Inflammatory macrophage (primary cell): ENCODE measurements around the gene ZNF429.
A peak's percentile ranks its signal among the peaks of the same experiment; 100 is the strongest.
"Not testable (repeated sequence)": the region's sequence is repeated elsewhere in the genome, so short reads cannot be mapped to it uniquely, and the experiment has no call there.

Experiments used
- DNase-seq, 2 donors: peaks; one replicate each; pipeline ENCODE4 v3.0.0-alpha.2; 2020 to 2022
- total RNA-seq, 18 experiments: gene quantifications; one replicate each; lab custom pipeline; 2026; ENCODE audit warnings: mixed read lengths in 6 of 18, inconsistent platforms in 2 of 18; lab: John Stamatoyannopoulos, UW

ZNF429 gene
- total RNA-seq: 1.8 to 13.5 (median 6.0) reads per million in 18 experiments

DNA sequence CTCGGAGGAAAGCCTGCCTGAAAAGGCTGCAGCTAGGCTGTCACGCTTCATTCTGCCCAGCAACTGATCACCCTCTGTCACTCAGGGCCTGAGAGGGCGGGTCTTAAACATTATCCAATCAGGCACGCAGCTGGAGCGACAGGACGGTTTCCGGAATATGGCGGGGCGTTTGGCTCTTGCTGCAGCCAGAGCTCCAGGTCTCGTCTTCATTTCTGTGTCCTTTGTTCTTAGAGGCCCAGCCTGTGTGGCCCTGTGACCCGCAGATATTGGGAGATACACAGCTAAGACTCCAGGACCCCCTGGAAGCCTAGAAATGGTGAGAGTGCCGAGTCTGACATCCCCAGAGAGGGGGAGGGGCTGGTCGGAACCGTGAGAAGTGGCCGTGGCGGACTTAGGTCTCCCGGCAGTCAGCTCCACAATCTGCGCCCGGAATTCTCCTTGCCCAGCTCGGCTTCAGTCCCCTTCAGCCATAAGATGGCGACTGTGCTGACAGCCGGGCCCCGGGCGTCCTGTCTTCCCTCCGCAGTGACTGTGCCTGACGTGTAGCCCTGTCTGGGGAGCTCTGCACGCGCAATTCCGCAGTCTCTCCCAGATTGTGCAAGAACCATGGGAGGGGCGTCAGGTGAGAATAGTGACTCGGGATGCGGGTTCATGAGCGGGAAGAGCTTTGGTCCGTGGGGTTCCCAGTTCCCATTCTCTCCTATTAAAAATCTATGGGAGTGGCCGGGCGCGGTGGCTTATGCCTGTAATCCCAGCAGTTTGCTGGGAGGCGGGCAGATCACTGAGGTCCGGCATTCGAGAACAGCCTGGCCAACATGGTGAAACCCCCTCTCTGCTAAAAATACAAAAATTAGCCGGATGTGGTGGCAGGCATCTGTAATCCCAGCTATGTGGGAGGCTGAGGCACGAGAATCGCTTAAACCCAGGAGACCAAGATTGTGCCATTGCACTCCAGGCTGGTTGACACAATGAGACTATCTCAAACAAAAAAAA lies at the start of gene ZNF429:
ZNF429 (plus strand) TSS at position 144 of the 993 bp plus-strand sequence; CDS start at position 314, 170 bp downstream.
- peak; percentile 95 to 96 for DNase-seq

DNA sequence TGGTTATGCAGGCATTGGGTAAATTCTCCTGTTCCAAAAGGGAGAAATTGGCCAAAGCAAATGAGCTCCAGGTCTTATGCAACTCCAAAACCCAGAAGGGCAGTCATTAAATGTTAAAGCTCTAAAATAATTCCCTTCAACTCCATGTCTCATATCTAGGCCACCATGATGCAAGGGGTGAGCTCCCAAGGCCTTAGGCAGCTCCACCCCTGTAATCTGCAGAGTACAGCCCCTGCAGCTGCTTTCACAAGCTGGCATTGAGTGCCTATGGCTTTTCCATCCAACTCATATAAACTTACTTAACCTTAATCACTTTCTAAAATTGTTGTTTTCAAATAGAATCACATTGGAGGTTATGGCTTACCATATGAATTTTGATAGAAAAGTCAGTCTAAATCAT lies 44.7 kb upstream of the ZNF429 start:
- no peak for DNase-seq

DNA sequence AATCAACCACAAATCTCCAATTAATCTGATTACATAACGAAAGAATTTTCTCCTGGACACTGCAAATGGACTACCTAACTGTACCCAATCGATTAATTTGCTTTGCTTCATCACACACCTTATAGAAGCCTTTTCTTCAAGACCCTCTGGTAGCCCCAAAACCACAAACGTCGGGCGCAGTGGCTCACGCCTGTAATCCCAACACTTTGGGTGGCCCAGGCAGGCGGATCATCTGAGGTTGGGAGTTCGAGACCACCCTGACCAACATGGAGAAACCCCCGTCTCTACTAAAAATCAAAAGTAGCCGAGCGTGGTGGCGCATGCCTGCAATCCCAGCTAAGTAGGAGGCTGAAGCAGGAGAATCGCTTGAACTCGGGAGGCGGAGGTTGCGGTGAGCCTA lies 42.9 kb upstream of the ZNF429 start:
- DNase-seq: no peak

DNA sequence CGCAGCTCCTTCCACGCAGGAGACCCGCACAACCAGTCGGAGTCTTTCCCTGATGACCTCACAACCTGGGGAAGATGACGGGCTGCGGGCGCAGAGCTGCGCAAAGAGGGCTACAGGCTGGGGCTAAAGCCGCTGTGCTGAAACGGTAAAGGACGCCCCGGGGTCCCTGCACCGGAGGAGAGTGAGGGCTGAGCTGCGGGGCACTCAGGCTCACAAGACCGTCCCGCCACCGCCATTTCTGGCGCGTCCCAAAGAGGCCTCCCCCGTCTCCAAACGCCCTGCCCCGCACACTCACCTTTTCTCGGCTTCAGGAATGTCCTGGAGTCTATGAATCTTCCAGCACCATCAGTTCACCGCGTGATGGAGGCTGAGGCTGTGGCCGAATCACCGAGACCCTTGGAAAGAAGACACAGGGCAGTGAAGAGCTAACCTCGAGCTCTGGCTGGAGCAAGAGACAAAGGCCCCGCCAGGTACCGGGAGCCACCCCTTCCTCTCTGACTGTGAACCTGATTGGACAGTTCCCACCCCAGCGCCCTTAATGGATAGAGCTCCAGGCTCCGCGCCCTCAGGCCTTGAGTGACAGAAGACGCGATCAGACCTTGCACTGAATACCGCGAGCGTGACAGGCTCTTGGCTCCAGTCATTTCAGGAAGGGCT lies 41.8 kb upstream of the ZNF429 start:
- no peak for DNase-seq

DNA sequence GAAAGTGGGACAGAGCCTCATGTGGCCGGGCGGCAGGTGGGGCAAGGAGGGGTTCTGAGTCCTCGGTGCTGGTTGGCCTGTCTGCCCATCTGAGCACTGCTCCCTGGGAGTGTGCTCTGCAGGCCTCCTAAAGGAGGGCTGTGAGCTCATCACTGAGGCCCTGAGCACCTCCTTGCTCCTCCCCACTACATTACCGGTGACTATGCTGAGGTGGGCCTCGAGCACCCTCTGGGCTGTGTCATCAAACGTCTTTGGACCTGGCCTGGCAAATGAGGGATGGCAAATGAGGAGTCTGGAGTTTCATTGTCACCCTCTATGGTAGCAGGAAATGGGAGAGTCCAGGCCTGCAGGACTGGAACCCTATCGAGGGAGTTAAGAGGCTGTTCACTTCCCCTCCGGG lies 38.8 kb upstream of the ZNF429 start:
- no peak for DNase-seq

DNA sequence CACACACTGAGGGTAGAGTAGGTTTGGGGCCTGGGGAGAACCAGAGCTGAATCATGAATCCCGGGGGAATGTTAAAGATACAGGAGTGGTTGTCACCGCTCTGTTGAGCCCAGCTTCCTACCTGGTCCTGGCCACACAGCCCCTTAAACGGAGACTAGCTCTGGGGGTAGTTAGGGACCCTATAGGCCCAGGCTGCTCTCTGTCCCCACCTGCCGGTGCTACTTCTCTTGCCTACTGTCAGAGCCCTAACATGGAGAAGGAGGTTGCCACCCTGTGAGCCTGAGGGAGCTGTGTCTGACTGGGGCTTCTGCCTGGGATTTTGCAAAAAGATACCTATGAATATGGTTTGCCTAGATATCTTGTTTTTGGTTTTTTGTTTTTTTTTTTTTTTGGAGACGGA lies 36.6 kb upstream of the ZNF429 start:
- no peak for DNase-seq

DNA sequence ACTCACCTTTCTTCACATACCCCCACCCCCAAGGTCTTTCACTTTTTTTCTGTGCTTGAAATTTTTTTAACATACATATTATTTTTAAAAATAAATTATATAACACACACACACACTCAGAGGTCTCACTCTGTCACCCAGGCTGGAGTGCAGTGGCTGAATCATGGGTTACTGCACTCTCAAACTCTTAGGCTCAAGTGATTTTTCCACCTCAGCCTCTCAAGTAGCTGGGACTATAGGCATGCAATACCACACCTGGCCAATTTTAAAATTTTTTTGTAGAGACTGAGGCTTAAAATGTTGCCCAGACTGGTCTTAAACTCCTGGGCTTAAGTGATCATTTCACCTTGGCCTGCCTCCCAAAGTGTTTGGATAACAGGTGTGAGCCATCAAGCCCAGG lies 32.9 kb upstream of the ZNF429 start:
- no peak for DNase-seq

DNA sequence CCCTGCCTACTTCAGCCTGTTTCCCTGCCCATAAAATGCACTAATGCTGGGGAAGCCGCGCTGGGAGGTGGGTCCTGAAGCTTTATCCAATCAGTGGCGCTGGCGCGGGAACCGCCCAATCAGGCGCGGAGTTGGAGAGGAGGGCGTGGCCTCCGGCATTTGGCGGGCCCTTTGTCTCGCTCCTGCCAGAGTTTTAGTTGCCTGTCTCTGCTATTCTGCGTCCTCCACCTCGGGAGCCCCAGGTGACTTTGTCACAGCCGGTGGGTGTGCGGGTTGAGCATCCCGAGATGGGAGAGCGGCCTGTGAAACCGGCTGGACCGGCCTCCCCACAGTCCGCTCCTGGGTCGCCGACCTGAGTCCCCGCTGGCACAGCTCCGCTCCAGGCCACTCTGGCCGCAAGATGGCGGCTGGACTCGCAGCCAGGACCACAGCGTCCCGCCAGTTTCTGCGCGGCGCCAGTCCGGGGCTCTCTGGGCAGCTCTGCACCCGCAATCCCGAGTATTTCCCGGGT lies 30.7 kb upstream of the ZNF429 start:
- DNase-seq: peak; percentile 80 to 81

DNA sequence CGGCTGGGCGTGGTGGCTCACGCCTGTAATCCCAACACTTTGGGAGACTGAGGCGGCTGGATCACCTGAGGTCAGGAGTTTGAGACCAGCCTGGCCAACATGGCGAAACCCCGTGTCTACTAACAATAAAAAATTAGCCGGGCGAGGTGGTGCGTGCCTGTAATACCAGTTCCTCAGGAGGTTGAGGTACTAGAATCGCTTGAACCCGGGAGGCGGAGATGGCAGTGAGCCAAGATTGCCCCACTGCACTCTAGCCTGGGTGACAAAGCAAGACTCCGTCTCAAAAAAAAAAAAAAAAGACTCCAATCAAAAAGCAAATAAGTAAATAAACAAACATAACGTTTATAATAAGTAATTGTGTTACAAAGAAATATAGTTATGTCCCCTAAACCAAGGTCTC lies 23.0 kb upstream of the ZNF429 start:
- not testable (repeated sequence) for DNase-seq

DNA sequence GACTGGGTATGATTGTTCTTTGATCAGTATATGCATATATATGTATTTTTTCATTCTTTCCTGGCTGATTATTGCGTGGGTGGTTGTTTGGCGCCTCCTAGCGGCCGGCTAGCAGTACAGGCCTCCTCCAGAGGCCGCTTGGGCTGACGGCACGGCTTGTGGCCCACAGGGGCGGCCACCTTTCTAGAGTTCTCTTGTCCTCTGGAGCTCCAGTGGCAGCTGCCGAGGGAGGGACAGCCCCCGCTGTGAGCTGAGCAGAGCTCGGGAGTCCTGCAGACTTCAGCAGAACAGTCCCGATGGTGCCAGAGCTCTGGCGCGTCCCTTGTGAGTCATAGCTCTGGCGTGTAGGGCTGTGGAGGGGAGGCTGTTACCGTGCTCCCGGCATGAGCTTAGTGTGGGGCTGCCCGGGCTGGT lies 22.5 kb upstream of the ZNF429 start:
- peak; percentile 28 to 45 for DNase-seq

DNA sequence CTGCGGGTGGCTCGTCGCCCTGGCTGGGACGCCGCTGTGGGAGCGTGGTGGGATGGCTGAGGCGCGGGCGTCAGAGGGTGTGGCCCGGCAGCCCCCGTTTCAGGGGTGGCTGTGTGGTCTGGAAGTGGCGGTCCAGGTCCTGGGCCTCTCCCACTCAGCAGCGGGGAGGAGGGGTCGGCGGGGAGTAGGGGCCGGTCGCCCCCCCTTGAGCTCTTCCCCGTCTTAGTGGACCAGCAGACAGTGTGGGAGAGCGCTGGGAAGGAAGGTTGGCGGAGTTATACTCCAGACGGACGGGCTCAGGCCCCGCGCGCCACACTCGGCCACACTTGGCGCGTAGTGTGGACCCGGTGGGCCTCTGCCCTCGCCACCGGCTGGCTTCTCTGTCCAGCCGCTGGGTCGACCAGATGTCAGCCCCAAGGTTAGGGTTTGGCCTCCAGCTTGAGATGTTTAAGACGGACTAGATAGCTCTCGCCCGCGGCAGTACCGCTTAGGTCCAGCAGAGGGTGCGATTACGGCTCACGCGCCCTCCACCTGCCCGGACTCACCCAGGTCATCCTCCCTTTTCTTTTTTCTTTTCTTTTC lies 21.7 kb upstream of the ZNF429 start:
- peak in 1 of 2 donors; percentile 31 for DNase-seq

DNA sequence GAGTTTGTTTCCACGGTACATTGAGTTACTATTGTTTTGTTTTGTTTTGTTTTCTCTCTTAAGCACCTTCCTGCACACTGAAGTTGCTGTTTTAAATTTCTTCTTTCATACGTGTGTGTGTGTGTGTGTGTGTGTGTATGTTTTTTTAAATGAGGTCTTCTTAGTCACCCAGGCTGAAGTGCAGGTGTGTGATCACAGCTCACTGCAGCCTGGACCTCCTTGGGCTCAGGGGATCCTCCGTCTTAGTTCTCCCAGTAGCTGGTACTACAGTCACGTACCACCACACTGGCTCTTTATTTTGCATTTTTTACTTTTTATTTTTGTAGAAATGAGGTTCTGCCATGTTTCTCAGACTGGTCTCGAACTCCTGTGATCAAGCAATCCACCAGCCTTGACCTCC lies 20.8 kb upstream of the ZNF429 start:
- DNase-seq: no peak

DNA sequence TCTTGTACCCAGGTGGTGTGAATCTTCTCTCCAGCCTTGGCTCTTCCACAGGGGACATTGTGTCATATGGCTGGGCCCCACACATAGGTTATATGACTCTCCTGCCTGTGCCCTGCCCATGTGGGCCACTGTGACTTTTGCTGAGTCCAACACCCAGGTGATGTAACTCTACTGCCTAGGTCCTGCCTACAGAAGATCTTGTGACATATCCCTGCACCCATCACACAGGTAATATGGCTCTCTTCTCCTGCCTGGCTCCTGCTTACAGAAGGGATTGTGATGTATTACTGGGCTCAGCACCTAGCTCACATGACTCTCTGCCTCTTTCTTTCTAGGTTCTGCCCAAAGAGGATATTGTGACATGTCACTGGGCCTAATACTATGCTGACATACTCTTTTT lies 19.5 kb upstream of the ZNF429 start:
- no peak for DNase-seq

DNA sequence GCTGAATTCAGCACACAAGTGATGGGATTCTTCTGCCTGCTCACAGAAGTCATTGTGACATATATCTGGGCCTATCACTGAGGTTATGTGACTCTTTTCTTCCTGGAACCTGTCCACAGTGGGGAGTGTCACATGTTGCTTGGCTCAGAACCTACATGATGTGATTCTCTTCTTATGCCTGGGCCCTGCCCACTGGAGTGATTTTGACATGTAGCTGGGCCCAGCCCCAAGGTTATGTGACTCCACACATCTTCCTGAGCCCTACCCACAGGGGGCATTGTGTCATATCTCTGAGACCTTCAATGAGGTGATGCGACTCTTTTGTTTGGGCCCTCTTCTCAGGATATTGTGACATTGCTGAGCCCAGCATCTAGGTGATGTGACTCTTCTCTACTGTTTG lies 17.4 kb upstream of the ZNF429 start:
- no peak for DNase-seq

DNA sequence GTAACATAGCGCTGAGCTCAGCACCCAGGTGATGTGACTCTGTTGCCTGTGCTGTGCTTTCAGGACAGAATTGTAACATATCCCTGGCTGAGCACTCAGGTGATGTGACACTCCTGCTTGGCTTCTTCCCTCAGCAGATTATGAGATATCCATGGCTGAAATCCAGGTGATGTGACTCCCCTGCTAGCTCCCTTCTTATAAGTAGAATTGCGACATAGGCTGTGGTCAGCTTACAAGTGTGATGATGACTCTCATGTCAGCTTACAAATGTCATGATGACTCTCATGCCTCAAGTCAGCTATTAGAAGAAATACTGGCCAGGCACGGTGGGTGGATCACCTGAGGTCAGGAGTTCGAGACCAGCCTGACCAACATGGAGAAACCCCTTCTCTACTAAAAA lies 14.3 kb upstream of the ZNF429 start:
- DNase-seq: peak in 1 of 2 donors; percentile 6

DNA sequence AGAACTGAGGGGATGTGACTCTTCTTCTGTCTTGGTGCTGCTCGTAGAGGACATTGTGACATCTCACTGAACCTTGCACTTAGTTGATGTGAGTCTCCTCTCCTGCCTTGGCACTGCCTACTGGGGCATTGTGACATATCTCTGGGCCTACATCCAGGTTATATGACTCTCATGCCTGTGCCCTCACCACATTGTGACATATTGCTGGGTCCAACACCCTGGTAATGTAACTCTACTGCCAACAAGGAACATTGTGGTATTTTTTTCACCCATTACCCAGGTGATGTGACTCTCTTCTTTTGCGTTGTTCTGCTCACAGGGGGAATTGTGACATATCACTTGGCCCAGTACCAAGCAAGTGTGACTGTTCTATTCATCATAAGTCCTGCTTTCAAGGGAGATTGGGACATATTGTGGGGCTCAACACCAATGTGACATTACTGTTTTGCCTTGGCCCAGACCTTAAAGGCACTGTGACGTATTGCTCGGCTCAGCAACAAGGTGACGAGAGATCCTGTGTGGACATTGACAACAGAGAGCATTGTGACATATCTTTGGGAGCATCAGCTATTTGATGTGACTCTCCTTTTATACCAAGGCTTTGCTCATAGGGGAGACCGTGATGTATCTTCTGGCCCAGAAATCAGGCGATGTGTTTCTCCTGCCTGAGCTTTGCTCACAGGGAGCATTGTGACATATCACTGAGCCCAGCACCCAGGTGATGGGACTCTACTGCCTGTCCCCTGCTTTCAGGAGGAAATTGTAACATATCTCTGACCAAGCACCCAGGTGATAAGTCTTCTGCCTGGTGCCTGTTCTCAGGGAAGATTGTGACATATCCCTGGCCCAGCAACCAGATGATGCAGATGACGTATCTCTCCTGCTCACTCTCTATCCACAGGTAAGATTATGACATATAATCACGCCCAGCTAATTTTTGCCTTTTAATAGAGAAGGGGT lies 12.2 kb upstream of the ZNF429 start:
- DNase-seq: peak in 1 of 2 donors; percentile 5

DNA sequence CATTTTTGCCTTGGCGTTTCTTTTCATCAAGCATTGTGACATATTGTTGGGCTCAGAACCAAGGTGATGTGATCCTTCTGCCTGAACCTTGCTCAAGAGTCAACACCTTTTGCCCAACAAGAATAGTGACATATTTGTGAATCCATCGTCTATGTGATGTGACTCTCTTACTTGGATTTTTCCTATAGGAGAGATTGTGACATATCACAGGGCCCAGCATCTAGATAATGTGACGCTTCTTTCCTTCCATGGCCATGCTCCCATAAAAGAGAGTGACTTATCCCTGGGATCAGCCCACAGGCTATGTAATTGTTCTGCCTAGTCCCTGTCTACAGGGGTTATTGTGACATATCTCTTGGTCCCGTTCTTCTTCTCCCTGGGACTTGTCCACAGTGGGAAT lies 8.5 kb upstream of the ZNF429 start:
- no peak for DNase-seq

DNA sequence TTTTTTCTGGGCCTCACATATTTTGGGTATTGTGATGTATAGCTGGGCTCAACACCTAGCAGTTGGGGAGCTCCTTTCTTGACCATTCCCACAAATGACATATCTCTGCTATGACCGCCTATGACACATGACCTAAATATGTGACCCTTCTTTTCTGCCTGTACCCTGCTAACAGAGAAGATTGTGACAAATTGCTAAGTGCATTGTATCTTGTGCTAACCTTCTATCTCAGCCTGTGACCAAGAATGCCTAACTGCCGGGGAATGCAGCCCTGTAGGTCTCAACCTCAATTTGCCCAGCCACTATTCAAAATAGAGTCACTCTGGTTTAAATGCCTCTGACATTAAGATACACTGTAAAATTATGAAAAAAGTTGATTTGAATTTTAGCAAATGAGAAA lies 6.8 kb upstream of the ZNF429 start:
- DNase-seq: no peak

DNA sequence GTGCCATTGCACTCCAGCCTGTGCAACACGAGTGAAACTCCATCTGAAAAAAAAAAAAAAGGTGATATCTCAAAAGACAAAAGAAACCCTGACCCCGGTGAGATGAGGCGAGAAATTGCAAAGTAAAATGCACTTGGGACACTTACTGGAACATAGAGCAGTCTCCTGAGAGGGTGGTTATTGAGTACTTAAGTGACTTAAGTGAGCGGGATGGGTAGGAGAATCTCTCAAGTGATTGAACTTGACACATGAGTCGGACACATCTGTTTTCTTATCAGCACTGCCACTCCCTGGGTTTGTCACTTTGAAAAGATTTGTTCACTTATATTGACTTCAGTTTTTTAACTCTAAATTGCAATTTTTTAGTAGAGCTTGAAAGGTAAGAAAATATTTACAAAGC lies 2.8 kb downstream of the ZNF429 start:
- DNase-seq: no peak

DNA sequence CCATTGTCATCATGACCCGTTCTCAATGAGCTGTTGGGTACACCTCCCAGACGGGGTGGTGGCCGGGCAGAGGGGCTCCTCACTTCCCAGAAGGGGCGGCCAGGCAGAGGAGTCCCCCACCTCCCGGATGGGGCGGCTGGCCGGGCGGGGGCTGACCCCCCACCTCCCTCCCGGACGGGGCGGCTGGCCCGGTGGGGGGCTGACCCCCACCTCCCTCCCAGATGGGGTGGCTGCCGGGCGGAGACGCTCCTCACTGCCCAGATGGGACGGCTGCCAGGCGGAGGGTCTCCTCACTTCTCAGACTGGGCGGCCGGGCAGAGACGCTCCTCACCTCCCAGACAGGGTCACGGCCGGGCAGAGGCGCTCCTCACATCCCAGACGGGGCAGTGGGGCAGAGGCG lies 5.7 kb downstream of the ZNF429 start:
- DNase-seq: not testable (repeated sequence)

DNA sequence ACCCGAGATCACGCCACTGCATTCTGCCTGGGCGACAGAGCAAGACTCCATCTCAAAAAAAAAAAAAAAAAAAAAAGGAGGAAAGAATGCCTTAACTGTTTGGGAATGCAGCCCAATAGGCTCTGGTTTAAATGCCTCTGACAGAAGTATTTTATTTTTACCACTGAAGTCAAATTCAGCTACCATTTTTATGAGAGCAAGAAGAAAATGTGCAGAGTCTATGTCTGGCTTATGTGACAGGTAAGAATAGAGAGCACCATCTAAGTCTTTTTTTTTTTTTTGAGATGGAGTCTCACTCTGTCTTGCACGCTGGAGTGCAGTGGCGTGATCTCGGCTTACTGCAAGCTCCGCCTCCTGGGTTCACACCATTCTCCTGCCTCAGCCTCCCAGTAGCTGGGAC lies 7.2 kb downstream of the ZNF429 start:
- not testable (repeated sequence) for DNase-seq

DNA sequence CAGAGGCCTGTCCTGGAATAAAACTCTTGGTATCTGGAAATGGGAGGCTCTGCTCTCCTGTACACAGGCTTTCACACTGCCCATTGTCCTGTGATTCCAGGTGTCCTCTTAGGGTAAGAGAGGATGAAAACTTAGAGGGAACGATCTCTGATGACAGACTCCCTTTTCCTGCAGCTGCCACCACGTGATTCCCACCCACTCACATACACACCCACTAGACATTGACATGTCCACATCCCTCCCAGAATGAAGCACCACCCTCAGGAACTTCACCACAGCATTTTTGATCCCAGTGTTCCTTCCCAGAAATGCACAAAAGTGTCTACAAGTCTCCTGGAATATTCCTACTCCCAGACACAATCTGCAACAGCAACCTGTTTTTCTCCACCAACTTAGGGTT lies 8.2 kb downstream of the ZNF429 start:
- DNase-seq: peak in 1 of 2 donors; percentile 5
